ENCODE data around the gene ACSF3. TPM values are rescaled to one million over a fixed set of nuclear protein-coding genes. Genes with fewer than 3 reads are reported as not detected.

ACSF3 gene
- total RNA-seq, 1 experiment from 2014 or later, result 30.8 TPM

GRCh38 chr16:89052890-89053724, 40.5 kb upstream of the ACSF3 start:
- intact Hi-C loops (cut with micrococcal nuclease; ENCODE audit: unreplicated experiment), result no loop called here
- BruUV-seq (replicated peaks), result no TSS peak
- Histone ChIP-seq H3K27me3 (ENCODE audit: control insufficient read depth, insufficient read depth, low read length) (no peaks in the 10 kb centered on the region), H3K27ac (ENCODE audit: low read length) (peak overlapping the region; percentile 48; the same call in 1 of the 2 replicates), H3K9me3 (ENCODE audit: control insufficient read depth, insufficient read depth, low read depth, low read length) (no peaks in the 10 kb centered on the region), H3K36me3 (ENCODE audit: control insufficient read depth, insufficient read depth, low read length) (peaks cover 3% of the 10 kb centered on the region; the same call in 1 of the 2 replicates), H3K4me3 (ENCODE audit: low read depth in 2 of 2, low read length in 2 of 2) (peak overlapping the region; percentile 43 to 73), H3K4me1 (ENCODE audit: control insufficient read depth, insufficient read depth, low read length) (peaks cover 4% of the 10 kb centered on the region)
- CTCF ChIA-PET, result interaction anchor here (0.6 kb wide), 1 partner anchor 37 kb away, joined by 3 read pairs; no protein-coding TSS in a partner anchor
- no peak for DNase-seq (ENCODE audit: low read depth, low spot score)
- TF ChIP-seq POLR2AphosphoS5 (IDR thresholded peaks at IDR 0.05; ENCODE audit: low read depth, low read length) (no peak), REST (IDR thresholded peaks at IDR 0.05; ENCODE audit: insufficient read depth in 1 of 2, low read depth in 2 of 2, low read length in 1 of 2) (no peak)
- POLR2A ChIA-PET, result no interaction called here
- peak; percentile 81 for ATAC-seq
- in situ Hi-C loops (cut with HindIII; ENCODE audit: low pct_unique_long_range_greater_than_20kb, low sequenced_read_pairs), result no loop called here

GRCh38 chr16:89053725-89054029, 40.0 kb upstream of the ACSF3 start:
- in situ Hi-C loops (cut with HindIII; ENCODE audit: low pct_unique_long_range_greater_than_20kb, low sequenced_read_pairs), result no loop called here

More at GRCh38 chr16:89053725-89054029, 40.0 kb upstream of the ACSF3 start:
- H3K4me3 ChIP-seq (ENCODE audit: low read depth in 2 of 2, low read length in 2 of 2), result peak overlapping the region; percentile 43 to 73
- ChIA-PET POLR2A (no interaction called here), CTCF (no interaction called here)
- no peak for ATAC-seq
- TF ChIP-seq POLR2AphosphoS5 (IDR thresholded peaks at IDR 0.05; ENCODE audit: low read depth, low read length), result no peak
- no peak for TF ChIP-seq CTCF (IDR thresholded peaks at IDR 0.05)
- no peak for TF ChIP-seq SIN3A (IDR thresholded peaks at IDR 0.05; ENCODE audit: borderline replicate concordance, insufficient read depth, low read depth, low read length)
- TF ChIP-seq TCF7L2 (IDR thresholded peaks at IDR 0.05; ENCODE audit: low read depth, low read length), result no peak
- H3K27me3 ChIP-seq (ENCODE audit: control insufficient read depth, insufficient read depth, low read length), result no peaks in the 10 kb centered on the region
- peaks cover 4% of the 10 kb centered on the region for H3K4me1 ChIP-seq (ENCODE audit: control insufficient read depth, insufficient read depth, low read length)
- peaks cover 3% of the 10 kb centered on the region; the same call in 1 of the 2 replicates for H3K36me3 ChIP-seq (ENCODE audit: control insufficient read depth, insufficient read depth, low read length)
- no peak for DNase-seq (ENCODE audit: low read depth, low spot score)
- no peak overlapping the region for H3K27ac ChIP-seq (ENCODE audit: low read length)
- H3K9me3 ChIP-seq (ENCODE audit: control insufficient read depth, insufficient read depth, low read depth, low read length), result no peaks in the 10 kb centered on the region
- intact Hi-C loops (cut with micrococcal nuclease; ENCODE audit: unreplicated experiment), result no loop called here
- no TSS peak for BruUV-seq (replicated peaks)

All from Panc1 (cell line).